HEK293 (cell line): ENCODE measurements around the gene SYNJ2.

Source experiments
- CTCF ChIA-PET: fragments of 350-600 bp; formaldehyde crosslinking; extraction: SDS; loops from one replicate; lab custom pipeline; 2021; ENCODE audit warnings: antibody characterized with exemption; lab: Yijun Ruan, JAX
- POLR2A ChIA-PET: fragments of 300-600 bp; formaldehyde crosslinking; extraction: SDS; loops from one replicate; lab custom pipeline; 2020; ENCODE audit warnings: antibody characterized with exemption, inconsistent platforms; lab: Yijun Ruan, JAX
- H3K27ac ChIP-seq: fragments of 200-500 bp; sonication (Bioruptor generic); 2 replicates; pipeline ENCODE4 v1.5.1; 2014; ENCODE audit warnings: low read depth, low read length, control low read depth, inconsistent platforms; ENCODE audit errors: extremely low read depth
- H3K36me3 ChIP-seq, 2 experiments: fragments of 200-500 bp in 1 of 2; sonication (Bioruptor generic) in 1 of 2; 1 replicate in 1 of 2; 2 replicates in 1 of 2; pipeline ENCODE4 v1.5.1; 2014 to 2017; ENCODE audit warnings: inconsistent platforms in 2 of 2, low read length in 2 of 2; ENCODE audit not compliant: control insufficient read depth in 2 of 2, insufficient read depth in 1 of 2
- H3K4me1 ChIP-seq: fragments of 200-500 bp; sonication (Bioruptor generic); 2 replicates; pipeline ENCODE4 v1.5.1; 2014; ENCODE audit warnings: mild to moderate bottlenecking, low read length, inconsistent platforms; ENCODE audit not compliant: control insufficient read depth, insufficient read depth
- H3K4me3 ChIP-seq: 2 replicates; pipeline ENCODE4 v1.5.1; 2011; ENCODE audit warnings: low read depth, mild to moderate bottlenecking, control low read depth, low read length, moderate library complexity
- H3K9me3 ChIP-seq: fragments of 200-500 bp; sonication (Bioruptor generic); 2 replicates; pipeline ENCODE4 v1.5.1; 2014; ENCODE audit warnings: low read depth, low read length, inconsistent platforms; ENCODE audit not compliant: control insufficient read depth, insufficient read depth
- ATF2 ChIP-seq: fragments of 450-650 bp; formaldehyde crosslinking; IDR thresholded peaks from 2 replicates; pipeline ENCODE4 v1.5.1; 2016; ENCODE audit warnings: missing biosample characterization, missing genetic modification characterization, low read depth
- HOXD13 ChIP-seq: sonication (generic); formaldehyde crosslinking; IDR thresholded peaks from 2 replicates; pipeline ENCODE4 v1.8.0; 2022; ENCODE audit warnings: missing genetic modification reagents, borderline replicate concordance
- PRDM1 ChIP-seq: fragments of 450-650 bp; formaldehyde crosslinking; IDR thresholded peaks from 2 replicates; pipeline ENCODE4; 2016; ENCODE audit warnings: missing biosample characterization, missing genetic modification characterization
- PRDM4 ChIP-seq: fragments of 450-650 bp; formaldehyde crosslinking; IDR thresholded peaks from 2 replicates; pipeline ENCODE4 v1.5.1; 2017; ENCODE audit warnings: missing biosample characterization, missing genetic modification characterization
- PRDM6 ChIP-seq: fragments of 450-650 bp; formaldehyde crosslinking; IDR thresholded peaks from 2 replicates; pipeline ENCODE4 v1.5.1; 2017; ENCODE audit warnings: missing biosample characterization, missing genetic modification characterization
- YY2 ChIP-seq: fragments of 450-650 bp; formaldehyde crosslinking; IDR thresholded peaks from 2 replicates; pipeline ENCODE4 v1.5.1; 2016; ENCODE audit warnings: missing biosample characterization, missing genetic modification characterization
- ZBTB49 ChIP-seq: fragments of 450-650 bp; formaldehyde crosslinking; IDR thresholded peaks from 2 replicates; pipeline ENCODE4 v1.5.1; 2016; ENCODE audit warnings: missing biosample characterization, missing genetic modification characterization, low read depth
- ZNF112 ChIP-seq: fragments of 450-650 bp; formaldehyde crosslinking; IDR thresholded peaks from 2 replicates; pipeline ENCODE4 v1.5.0; 2017; ENCODE audit warnings: missing biosample characterization, missing genetic modification characterization
- ZNF114 ChIP-seq: fragments of 450-650 bp; formaldehyde crosslinking; IDR thresholded peaks from 2 replicates; pipeline ENCODE4 v1.5.0; 2017; ENCODE audit warnings: missing biosample characterization, missing genetic modification characterization

Gene SYNJ2

GRCh38 chr6:157983406-157984119, 1.9 kb downstream of the SYNJ2 start:
- POLR2A ChIA-PET = interaction anchor here (0.7 to 2.1 kb wide), 7 partner anchors 12 to 184 kb away, joined by 3 to 8 read pairs (median 4); no protein-coding TSS in a partner anchor
- CTCF ChIA-PET = interaction anchor here (0.8 to 3.3 kb wide), 12 partner anchors 10 to 110 kb away, joined by 3 to 22 read pairs (median 6); no protein-coding TSS in a partner anchor
- Histone ChIP-seq H3K36me3 (no peaks in the 10 kb centered on the region), H3K4me3 (no peak overlapping the region), H3K27ac (no peak overlapping the region), H3K9me3 (no peaks in the 10 kb centered on the region), H3K4me1 (peaks cover 12% of the 10 kb centered on the region)
- TF ChIP-seq PRDM4 (tag by site-specific recombination) (no peak), PRDM6 (peak; percentile 38; the same call in 1 of the 2 replicates)

GRCh38 chr6:157984128-157984527, 2.5 kb downstream of the SYNJ2 start:
- H3K4me3 ChIP-seq = no peak overlapping the region
- CTCF ChIA-PET = interaction anchor here (0.8 to 3.3 kb wide), 6 partner anchors 9 to 110 kb away, joined by 3 to 22 read pairs (median 6); no protein-coding TSS in a partner anchor
- no peaks in the 10 kb centered on the region for H3K9me3 ChIP-seq
- no peak overlapping the region for H3K27ac ChIP-seq
- TF ChIP-seq ATF2 (tag by site-specific recombination) (no peak), PRDM1 (tag by site-specific recombination) (peak; percentile 97), ZNF114 (tag by site-specific recombination) (no peak), ZBTB49 (tag by site-specific recombination) (no peak), ZNF112 (tag by site-specific recombination) (no peak)
- POLR2A ChIA-PET = interaction anchor here (0.9 to 1.5 kb wide), 3 partner anchors 13 to 24 kb away, joined by 4 to 8 read pairs (median 4); no protein-coding TSS in a partner anchor
- peaks cover 12% of the 10 kb centered on the region for H3K4me1 ChIP-seq
- H3K36me3 ChIP-seq = no peaks in the 10 kb centered on the region

- H3K4me3 ChIP-seq = no peak overlapping the region
- H3K27ac ChIP-seq = no peak overlapping the region
Observed at GRCh38 chr6:157984686-157985225, 3.1 kb downstream of the SYNJ2 start.

More at GRCh38 chr6:157984686-157985225, 3.1 kb downstream of the SYNJ2 start:
- H3K9me3 ChIP-seq = no peaks in the 10 kb centered on the region
- CTCF ChIA-PET = interaction anchor here (0.7 to 3.3 kb wide), 7 partner anchors 9 to 111 kb away, joined by 3 to 22 read pairs (median 6); no protein-coding TSS in a partner anchor
- TF ChIP-seq HOXD13 (CRISPR knock-in tag) (0 out of 2 replicates have a peak, but pooled peaks have one; percentile 12), YY2 (tag by site-specific recombination) (no peak)
- TF ChIP-seq, all 188 proteins: peak for 1
- POLR2A ChIA-PET = interaction anchor here (0.9 to 1.5 kb wide), 3 partner anchors 13 to 23 kb away, joined by 4 to 8 read pairs (median 4); no protein-coding TSS in a partner anchor
- peaks cover 16% of the 10 kb centered on the region for H3K4me1 ChIP-seq
- H3K36me3 ChIP-seq = no peaks in the 10 kb centered on the region
